Motor neuron (in vitro differentiated cells): ENCODE results near the gene NHP2. TPM values are rescaled to one million over a fixed set of nuclear protein-coding genes. Genes with fewer than 3 reads are reported as not detected.

ENCODE experiments used
- ATAC-seq, 8 experiments: fragments of 200-7000 bp; cut with Tn5 transposase; replicated peaks in 6 of 8; 2 replicates each; pipeline ENCODE4 v1.8.0; 2021; ENCODE audit warnings: mild to moderate bottlenecking in 8 of 8, moderate library complexity in 8 of 8
- H3K27ac ChIP-seq, 2 donors: fragments of 250-450 bp; sonication (Bioruptor Pico); 2 replicates each; pipeline ENCODE4 v1.9.0; 2021; ENCODE audit warnings: antibody characterized with exemption in 2 of 2, mild to moderate bottlenecking in 2 of 2, moderate library complexity in 1 of 2
- H3K4me1 ChIP-seq, 2 donors: fragments of 250-450 bp; sonication (Bioruptor Pico); replicated peaks in 1 of 2; 2 replicates each; pipeline ENCODE4 v1.6.1; 2021; ENCODE audit warnings: antibody characterized with exemption in 2 of 2, mild to moderate bottlenecking in 2 of 2, moderate library complexity in 1 of 2
- H3K4me3 ChIP-seq, 5 donors: fragments of 250-450 bp; sonication (Bioruptor Pico); 2 replicates each; pipeline ENCODE4 v1.9.0; 2021; ENCODE audit warnings: antibody characterized with exemption in 5 of 5, mild to moderate bottlenecking in 5 of 5, moderate library complexity in 4 of 5
- WGBS, 10 experiments: fragments of 450-650 bp; shearing (Covaris generic); methylation state at CpG; one replicate each; pipeline ENCODE4 v1.0.0; 2022; 5-methylcytosine and 5-hydroxymethylcytosine counted together
- in situ Hi-C, 9 experiments: fragments of 400-800 bp; cut with MboI; loops; one replicate each; pipeline ENCODE4 v1.15.0; 2021; ENCODE audit warnings: low sequenced_read_pairs in 9 of 9, low pct_unique_long_range_greater_than_20kb in 2 of 9; ENCODE audit not compliant: unreplicated experiment in 9 of 9
- total RNA-seq, 8 experiments: library from RNA; unstranded; fragments of 300-600 nt; gene quantifications; 2 replicates each; pipeline versions ENCODE4 v1.2.3 to v1.2.4, GENCODE V29; 2022

NHP2 gene
- total RNA-seq, 8 experiments from 2014 or later: 135 to 290 (median 207) TPM

DNA sequence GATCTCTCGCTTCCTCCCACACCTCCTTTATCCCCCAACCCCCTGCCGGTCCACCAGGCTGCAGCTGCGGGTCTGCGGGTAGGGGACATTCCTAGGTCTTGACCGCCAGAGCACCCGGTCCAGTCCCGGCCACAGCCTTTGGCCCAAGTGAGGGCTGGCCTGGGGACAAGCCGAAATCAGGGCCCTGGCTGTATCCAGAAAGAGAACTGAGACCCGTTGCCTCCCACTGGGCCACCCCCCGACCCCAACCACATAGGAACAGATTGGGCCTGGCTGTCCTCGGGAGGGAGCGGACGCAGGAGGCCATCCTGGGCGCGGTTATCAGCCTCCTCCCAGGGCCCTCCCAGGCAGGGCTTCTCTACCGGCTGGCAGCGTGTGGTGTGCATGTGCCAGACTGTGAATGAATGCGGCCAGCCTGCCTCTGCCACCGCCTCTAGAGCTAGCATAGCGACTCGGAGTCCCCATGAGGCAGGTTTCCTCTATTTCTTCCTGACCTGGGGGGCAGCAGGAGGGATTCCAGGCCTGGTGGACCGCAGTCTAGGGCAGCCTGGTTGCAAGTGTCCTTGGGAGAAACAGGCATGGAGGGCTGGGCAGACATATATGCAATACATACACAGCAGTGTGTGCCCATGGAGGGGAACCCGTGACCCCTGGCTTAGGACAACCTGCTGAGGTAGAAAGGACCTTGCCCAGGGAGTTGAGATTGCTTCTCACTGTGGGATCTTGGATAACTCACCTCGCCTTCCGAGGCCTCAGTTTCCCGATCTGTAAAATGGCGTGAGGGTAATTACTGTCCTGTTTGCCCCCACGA lies 39.2 kb downstream of the NHP2 start:
- Histone ChIP-seq H3K4me3 (peak overlapping the region; percentile 40 to 62 (median 55)), H3K4me1 (peaks cover 23 to 25% of the 10 kb centered on the region in 2 donors), H3K27ac (peak overlapping the region; percentile 58 to 79)
- 0 to 20% (median 10%) methylated on average over 1 to 5 of the region's 28 CpGs; no CpG with 5 or more reads in 5 of the 10 experiments for WGBS, 10 experiments
- ATAC-seq: peak; percentile 3 to 28 (median 14)
- in situ Hi-C loops: no loop called here

DNA sequence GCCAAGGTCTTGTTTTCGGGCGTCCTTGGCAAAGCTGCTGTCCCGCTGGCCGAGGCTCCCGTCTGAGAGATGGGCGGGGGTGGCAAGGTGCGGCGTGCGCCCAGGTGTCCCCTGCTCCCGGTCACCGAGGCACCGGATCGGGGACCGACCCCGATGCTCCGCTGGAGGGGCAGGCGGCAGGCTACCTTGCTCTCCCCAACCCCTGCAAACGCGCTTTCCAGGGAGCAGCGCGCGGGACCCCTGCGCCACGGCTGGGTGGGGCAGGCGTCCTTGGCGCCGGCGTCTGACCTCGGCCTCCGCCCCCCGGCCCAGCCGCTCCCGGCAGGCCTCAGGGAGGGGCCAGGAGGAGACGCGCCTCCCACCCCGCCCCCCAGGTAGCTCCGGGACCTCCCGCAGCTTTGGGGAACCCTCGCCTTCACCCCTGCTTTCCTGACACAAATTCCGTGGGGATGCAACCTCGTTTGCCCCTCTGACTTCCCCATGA lies 39.8 kb downstream of the NHP2 start:
- peak in 6 of 8 experiments; percentile 2 to 22 (median 12) for ATAC-seq
- H3K4me3 ChIP-seq: peak overlapping the region; percentile 40 to 62 (median 55)
- H3K4me1 ChIP-seq: peaks cover 23 to 25% of the 10 kb centered on the region in 2 donors
- WGBS, 10 experiments: no CpG with 5 or more reads among the region's 41 CpGs
- in situ Hi-C loops: no loop called here
- peak overlapping the region; percentile 58 to 79 for H3K27ac ChIP-seq

DNA sequence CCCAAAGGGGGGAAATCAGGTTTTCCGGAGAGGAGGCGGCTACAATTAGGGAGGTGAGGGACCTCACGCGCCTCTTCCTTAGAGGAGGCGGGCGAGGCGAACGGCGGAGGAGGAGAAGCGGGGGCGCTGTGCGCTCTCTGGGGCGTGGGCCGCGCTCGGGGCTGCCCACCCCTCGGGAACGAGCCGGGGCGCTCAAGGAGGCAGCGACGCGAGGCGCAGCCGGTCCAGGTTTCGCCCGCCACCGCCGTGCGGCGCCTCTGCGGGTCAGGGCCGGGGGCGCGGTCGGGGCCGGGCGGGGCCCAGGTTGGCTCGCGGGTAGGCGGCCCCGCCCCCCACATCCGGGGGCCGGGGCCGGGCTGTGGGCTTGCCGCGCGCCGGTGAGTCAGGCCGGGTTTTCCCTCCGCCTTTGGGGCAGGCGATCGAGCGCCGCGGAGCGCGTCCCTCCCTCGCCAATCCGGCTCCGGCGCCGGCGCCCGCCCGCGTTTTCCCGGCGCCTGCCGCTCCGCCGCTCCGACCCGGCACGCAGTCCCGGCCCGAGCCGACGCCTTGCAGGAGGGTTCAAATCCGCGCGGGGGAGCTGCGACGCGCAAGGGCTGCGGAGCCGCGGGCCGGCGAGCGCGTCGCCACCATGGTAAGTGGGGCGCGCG lies 40.4 kb downstream of the NHP2 start, which contains the start of gene N4BP3:
TSS of gene N4BP3 (plus strand) at position 392 of the 647 bp plus-strand sequence. CDS start 6,052 bp downstream, outside the sequence.
- peak; percentile 77 to 85 (median 81) for ATAC-seq
- peaks cover 24 to 26% of the 10 kb centered on the region in 2 donors for H3K4me1 ChIP-seq
- in situ Hi-C loops: no loop called here
- peak within 1 kb of the TSS; percentile 40 to 62 (median 55) for H3K4me3 ChIP-seq
- WGBS, 10 experiments: 3 to 4% methylated on average over 6 to 10 of the region's 96 CpGs; no CpG with 5 or more reads in 8 of the 10 experiments
- peak within 1 kb of the TSS; percentile 58 to 79 for H3K27ac ChIP-seq

DNA sequence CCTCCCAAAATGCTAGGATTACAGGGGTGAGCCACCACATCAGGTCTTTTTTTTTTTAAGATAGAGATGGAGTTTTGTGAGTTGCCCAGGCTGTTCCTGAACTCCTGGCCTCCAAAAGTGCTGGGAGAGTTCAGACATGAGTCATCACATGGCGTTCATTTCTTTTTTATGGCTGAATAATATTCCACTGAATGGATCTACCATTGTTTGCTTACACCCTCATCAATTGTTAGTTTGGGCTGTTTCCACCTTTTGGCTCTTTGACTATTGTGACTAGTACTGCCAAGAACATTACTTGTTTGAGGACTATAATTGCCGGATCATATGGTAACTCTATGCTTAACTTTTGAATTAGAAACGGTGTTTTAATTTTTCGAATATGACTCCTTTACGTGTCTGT lies 41.1 kb downstream of the NHP2 start:
- Histone ChIP-seq H3K27ac (no peak overlapping the region), H3K4me3 (peak overlapping the region in 4 of 5 donors; percentile 54 to 62 (median 58)), H3K4me1 (peaks cover 29 to 34% of the 10 kb centered on the region in 2 donors)
- no peak for ATAC-seq
- WGBS, 10 experiments: 37 to 76% (median 70%) methylated on average over 1 to 5 of the region's 5 CpGs; no CpG with 5 or more reads in 3 of the 10 experiments
- in situ Hi-C loops: no loop called here

DNA sequence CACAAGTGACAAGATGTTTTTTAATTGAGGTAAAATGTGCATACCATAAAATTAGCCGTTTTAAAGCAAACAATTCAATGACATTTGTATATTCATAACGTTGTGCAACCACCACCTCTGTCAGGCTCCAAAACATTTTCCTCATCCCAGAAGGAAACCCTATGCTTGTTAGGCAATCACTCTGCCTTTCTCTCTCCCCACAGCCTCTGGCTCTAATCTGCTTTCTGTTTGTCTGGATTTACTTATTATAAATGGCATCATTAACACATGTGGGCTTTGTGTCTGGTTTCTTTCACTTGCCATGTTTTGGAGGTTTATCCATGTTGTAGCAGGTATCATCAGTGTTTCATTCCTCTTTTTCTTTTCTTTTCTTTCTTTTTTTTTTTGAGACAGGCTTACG lies 41.8 kb downstream of the NHP2 start:
- in situ Hi-C loops: no loop called here
- peaks cover 28 to 30% of the 10 kb centered on the region in 2 donors for H3K4me1 ChIP-seq
- ATAC-seq: peak in 3 of 8 experiments; percentile 25 to 38 (median 28)
- WGBS, 10 experiments: 0 to 100% (median 65%) methylated on average over 1 to 3 of the region's 3 CpGs; no CpG with 5 or more reads in 1 of the 10 experiments
- H3K27ac ChIP-seq: no peak overlapping the region
- H3K4me3 ChIP-seq: no peak overlapping the region

DNA sequence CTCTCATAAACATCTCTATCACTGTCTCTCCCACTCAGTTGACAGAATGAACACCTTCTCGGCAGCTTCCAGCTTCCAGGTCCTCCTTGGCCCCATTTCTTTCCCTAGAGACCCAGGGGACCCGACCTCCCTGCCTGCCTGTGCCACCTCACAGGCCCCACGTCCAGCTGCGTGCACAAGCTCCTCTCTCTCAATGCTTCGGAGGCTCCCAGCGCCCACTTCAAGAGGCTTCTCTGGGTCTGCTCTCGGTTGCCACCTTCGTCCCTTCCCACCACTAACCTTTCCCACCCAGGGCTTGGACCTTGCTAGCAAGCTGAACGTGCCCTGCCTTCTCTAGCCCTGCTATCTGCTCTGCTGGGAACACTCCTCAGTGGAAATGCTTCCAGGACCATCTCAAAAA lies 43.2 kb downstream of the NHP2 start:
- no peak overlapping the region for H3K4me3 ChIP-seq
- ATAC-seq: no peak
- peaks cover 16 to 19% of the 10 kb centered on the region in 2 donors for H3K4me1 ChIP-seq
- H3K27ac ChIP-seq: no peak overlapping the region
- in situ Hi-C loops: no loop called here
- WGBS, 10 experiments: 58 to 88% (median 77%) methylated on average over 1 to 6 of the region's 9 CpGs; no CpG with 5 or more reads in 2 of the 10 experiments

DNA sequence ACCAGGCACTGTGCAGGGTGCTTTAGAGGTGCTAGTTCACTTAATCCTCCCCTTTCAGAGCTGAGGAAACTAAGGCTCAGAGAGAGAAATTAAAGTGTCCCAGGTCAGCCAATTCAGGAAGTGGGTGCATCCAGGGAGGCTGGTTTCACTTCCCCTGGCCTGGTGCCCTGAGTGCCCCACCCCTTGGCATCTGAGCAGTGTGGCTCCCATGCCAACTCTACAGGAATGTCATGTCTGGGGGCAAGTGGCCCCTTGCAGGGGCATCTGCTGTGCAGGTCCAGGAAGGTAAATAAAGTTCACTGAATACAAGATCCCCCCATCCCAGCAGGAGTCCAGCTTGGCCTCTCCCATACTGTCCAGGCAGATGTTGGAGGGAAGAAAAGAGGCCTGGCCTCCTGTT lies 44.7 kb downstream of the NHP2 start:
- in situ Hi-C loops: no loop called here
- ATAC-seq: peak in 1 of 8 experiments; percentile 15
- Histone ChIP-seq H3K4me3 (no peak overlapping the region), H3K27ac (no peak overlapping the region), H3K4me1 (peaks cover 6 to 10% of the 10 kb centered on the region in 2 donors)

DNA sequence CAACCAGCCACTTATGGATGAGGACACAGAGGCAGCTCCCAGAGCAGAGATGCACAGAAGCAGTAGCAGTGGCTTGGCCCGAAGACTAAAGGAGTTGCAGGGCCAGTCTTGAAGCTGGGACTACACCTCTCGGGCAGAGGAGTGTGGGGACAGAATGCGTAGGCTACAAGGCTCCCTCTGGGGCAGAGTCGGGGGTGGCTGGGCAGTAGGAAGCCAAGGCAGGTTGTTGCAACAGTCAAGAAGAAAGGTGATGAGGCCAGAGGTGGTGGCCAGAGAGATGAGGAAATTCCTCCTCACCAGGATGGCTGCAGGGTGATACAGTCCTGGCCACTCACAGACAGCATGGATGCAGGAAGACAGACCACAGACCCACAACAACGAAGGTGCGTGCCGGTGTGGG lies 45.2 kb downstream of the NHP2 start:
- Histone ChIP-seq H3K4me1 (peaks cover 6 to 10% of the 10 kb centered on the region in 2 donors), H3K27ac (no peak overlapping the region), H3K4me3 (no peak overlapping the region)
- WGBS, 10 experiments: 0 to 84% (median 80%) methylated on average over 1 to 3 of the region's 7 CpGs; no CpG with 5 or more reads in 5 of the 10 experiments
- no peak for ATAC-seq
- in situ Hi-C loops: no loop called here

DNA sequence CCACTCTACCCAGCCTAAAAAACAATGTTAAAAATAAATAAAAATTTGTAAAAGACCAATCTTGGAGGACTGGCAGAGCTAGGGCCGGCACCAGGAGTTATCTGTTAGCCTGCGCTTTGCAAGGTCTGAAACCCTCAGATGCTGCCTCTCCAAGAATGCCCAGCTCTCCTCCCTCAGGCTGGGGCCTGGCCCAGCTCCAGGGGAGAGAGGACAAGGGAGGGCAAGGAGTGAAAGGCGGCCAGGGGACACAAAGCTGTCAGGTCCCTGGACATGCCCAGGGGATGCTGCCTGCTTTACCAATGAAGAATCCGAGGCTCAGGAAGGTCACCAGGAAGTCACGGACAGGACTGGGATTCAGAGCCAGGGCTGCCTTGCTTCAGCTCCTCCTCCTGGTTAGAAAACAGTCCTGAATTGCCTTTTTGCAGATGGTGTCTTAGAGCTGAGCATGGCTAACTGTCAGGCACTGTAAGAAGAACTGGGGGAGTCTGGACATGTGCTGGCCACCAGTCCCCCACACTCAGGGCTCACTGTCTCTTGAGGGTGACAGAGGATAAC lies 45.9 kb downstream of the NHP2 start:
- Histone ChIP-seq H3K4me3 (no peak overlapping the region), H3K4me1 (peaks cover 6 to 10% of the 10 kb centered on the region in 2 donors), H3K27ac (peak overlapping the region in 1 of 2 donors; percentile 4)
- in situ Hi-C loops: no loop called here
- peak; percentile 18 to 71 (median 63) for ATAC-seq
- 20 to 100% (median 50%) methylated on average over 1 to 4 of the region's 5 CpGs; no CpG with 5 or more reads in 3 of the 10 experiments for WGBS, 10 experiments

DNA sequence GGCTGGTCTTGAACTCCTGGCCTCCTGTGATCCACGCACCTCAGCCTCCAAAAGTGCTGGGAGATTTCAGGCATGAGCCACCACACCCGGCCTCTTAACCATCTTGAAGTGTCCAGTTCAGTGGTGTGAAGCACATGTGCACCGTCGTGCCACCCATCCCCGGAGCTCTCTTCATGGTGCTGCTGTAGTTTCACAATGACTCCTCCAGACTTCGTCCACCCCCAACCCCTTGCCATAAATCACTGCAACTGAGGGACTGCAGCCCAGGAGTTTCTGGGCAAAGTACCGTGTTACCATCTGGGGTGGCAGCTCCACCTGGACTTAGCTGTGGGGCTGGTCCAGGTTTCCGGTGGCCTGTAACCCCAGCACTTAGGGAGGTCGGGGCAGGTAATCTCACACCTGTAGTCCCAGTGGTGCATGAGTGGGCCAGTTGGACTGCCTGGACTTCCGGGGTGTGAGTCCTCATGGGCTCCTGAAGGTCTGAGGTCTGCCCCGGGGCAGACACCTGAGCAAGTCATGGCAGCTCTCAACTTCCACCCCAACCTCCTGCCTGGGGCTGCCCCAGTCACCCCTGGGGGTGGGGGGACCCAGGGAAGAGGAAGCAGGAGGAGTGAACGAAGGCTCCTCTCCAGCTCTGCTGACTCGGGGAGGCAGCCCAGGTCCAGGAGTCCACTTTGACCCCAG lies 47.0 kb downstream of the NHP2 start:
- in situ Hi-C loops: no loop called here
- Histone ChIP-seq H3K27ac (no peak overlapping the region), H3K4me1 (peaks cover 6 to 10% of the 10 kb centered on the region in 2 donors), H3K4me3 (no peak overlapping the region)
- no peak for ATAC-seq
- WGBS, 10 experiments: 40 to 100% (median 77%) methylated on average over 1 to 6 of the region's 13 CpGs; no CpG with 5 or more reads in 2 of the 10 experiments

DNA sequence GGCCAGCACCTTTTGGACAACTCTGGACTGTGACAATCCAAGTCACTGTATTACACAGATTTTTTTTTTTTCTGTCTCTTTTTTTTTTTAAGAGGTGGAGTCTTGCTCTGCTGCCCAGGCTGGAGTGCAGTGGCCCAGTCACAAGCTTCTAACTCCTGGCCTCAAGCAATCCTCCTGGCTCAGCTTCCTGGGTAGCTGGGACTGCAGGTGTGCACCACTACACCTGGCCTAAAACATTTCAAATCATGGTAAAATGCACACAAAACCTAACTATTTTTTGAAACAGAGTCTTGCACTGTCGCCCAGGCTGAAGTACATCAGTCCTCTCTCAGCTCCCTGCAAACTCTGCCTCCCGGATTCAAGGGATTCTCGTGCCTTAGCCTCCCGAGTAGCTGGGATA lies 47.6 kb downstream of the NHP2 start:
- 0 to 100% (median 71%) methylated on average over 1 to 2 of the region's 4 CpGs; no CpG with 5 or more reads in 4 of the 10 experiments for WGBS, 10 experiments
- Histone ChIP-seq H3K27ac (no peak overlapping the region), H3K4me1 (peaks cover 6 to 10% of the 10 kb centered on the region in 2 donors), H3K4me3 (no peak overlapping the region)
- ATAC-seq: no peak
- in situ Hi-C loops: no loop called here

DNA sequence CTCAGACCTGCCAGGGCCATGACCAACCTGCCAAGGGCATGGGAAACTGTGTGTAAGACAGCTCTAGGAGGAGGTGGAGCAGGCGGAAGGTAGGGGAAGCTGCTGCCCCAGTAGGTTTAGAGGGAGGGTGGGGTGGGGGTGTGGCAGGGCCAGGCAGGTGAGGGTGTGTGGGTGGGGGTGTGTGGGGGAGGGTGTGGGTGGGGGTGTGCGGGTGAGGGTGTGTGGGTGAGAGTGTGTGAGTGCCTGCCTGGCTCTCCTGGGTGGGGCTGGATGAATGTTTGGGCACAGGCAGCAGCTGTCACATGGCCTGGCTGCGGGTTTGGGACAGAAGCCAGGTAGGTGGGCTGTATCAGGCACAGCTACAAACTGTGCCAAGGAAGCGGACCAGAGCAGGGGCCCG lies 49.2 kb downstream of the NHP2 start:
- peaks cover 6 to 10% of the 10 kb centered on the region in 2 donors for H3K4me1 ChIP-seq
- no peak overlapping the region for H3K4me3 ChIP-seq
- no peak for ATAC-seq
- in situ Hi-C loops: no loop called here
- no peak overlapping the region for H3K27ac ChIP-seq
- 28% methylated on average over 2 of the region's 5 CpGs; no CpG with 5 or more reads in 9 of the 10 experiments for whole genome bisulfite sequencing, 10 experiments
